Uterus (tissue), 4 donors: ENCODE measurements around the gene THAP2. TPM values are rescaled to one million over a fixed set of nuclear protein-coding genes. Genes with fewer than 3 reads are reported as not detected.

Experiments
- DNase-seq, 2 donors: peaks; one replicate each; pipeline ENCODE4 v3.0.0-alpha.2; 2019 to 2020
- H3K27ac ChIP-seq, 2 donors: fragments of 200-600 bp; sonication (generic); 1 replicate in 1 of 2; 2 replicates in 1 of 2; pipeline ENCODE4 v1.5.1; 2016 to 2018
- H3K27me3 ChIP-seq, 2 donors: fragments of 200-600 bp; sonication (generic); one replicate each; pipeline ENCODE4 v1.5.1; 2018 to 2019; ENCODE audit warnings: control low read depth in 1 of 2
- H3K36me3 ChIP-seq, 2 donors: fragments of 200-600 bp; sonication (generic); one replicate each; pipeline ENCODE4 v1.5.1; 2019; ENCODE audit warnings: control low read depth in 1 of 2
- H3K4me1 ChIP-seq, 2 donors: fragments of 200-600 bp; sonication (generic); one replicate each; pipeline ENCODE4 v1.5.1; 2018 to 2019; ENCODE audit warnings: control low read depth in 1 of 2
- H3K4me3 ChIP-seq, 2 donors: fragments of 200-600 bp; sonication (generic); 1 replicate in 1 of 2; 2 replicates in 1 of 2; pipeline ENCODE4 v1.5.1; 2018 to 2019; ENCODE audit warnings: mild to moderate bottlenecking in 1 of 2
- H3K9me3 ChIP-seq, 2 donors: fragments of 200-600 bp; sonication (generic); one replicate each; pipeline ENCODE4 v1.5.1; 2019; ENCODE audit warnings: control low read depth in 1 of 2
- CTCF ChIP-seq, 4 experiments: fragments of 200-600 bp in 2 of 4; fragments of 450-650 bp in 2 of 4; sonication (generic) in 2 of 4; IDR thresholded peaks; one replicate each; pipeline ENCODE4 v1.5.1; 2016 to 2019; ENCODE audit warnings: antibody characterized with exemption in 4 of 4, mild to moderate bottlenecking in 2 of 4, moderate library complexity in 1 of 4
- POLR2A ChIP-seq, 2 donors: fragments of 450-650 bp; IDR thresholded peaks; one replicate each; pipeline ENCODE4 v1.6.1; 2016; ENCODE audit warnings: antibody characterized with exemption in 2 of 2, mild to moderate bottlenecking in 1 of 2, moderate library complexity in 1 of 2
- intact Hi-C: fragments of 100-400 bp; cut with DNase I; formaldehyde crosslinking; loops from one replicate; pipeline ENCODE4 v1.15.1; 2023; ENCODE audit warnings: low total_unique reads
- total RNA-seq, 4 donors: library from RNA; depleted of rRNA in 3 of 4; stranded (reverse); fragments of >200 nt in 3 of 4; gene quantifications; one replicate each; pipeline versions ENCODE4 v1.1.0 to v1.2.4, GENCODE V29; 2014 to 2023
- donor health status: DM: yes; HTN: yes; CAD: no.

THAP2 gene
- total RNA-seq, 4 donors from 2014 or later: 0.88 to 12.8 (median 5.4) TPM

DNA sequence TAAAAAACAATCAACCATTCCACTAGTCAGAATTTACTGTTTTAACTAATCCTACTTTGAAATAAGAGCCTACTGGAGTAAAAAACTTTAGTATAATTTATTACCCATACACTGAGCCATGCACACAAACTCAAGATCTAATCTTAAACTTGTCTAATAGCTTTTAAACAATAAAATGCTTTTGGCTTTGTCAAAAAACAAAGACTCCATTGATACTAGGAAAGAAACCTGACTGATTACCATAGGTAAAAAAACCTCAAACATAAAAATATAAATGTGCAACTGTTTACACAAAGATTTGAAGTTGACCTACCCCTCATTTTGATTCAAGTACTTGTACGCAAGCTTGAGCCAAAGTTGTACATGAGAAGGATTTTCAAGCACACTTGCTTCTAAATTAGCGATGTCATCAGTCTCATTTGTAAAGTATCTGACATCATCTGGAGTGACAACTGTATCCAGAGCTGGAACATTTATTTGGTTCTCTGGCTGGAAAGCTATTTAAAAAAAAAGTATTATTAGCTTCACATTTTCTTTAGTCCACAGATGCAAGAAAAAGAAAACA is 36.6 kb upstream of the THAP2 start:
- no peaks in the 10 kb centered on the region for H3K9me3 ChIP-seq
- TF ChIP-seq CTCF (IDR thresholded peaks at IDR 0.05): no peak
- no peak for TF ChIP-seq POLR2A (IDR thresholded peaks at IDR 0.05)
- H3K27me3 ChIP-seq: no peaks in the 10 kb centered on the region
- no peaks in the 10 kb centered on the region for H3K4me1 ChIP-seq
- DNase-seq: no peak
- no peak overlapping the region for H3K4me3 ChIP-seq
- H3K27ac ChIP-seq: no peak overlapping the region
- intact Hi-C loops: no loop called here
- no peaks in the 10 kb centered on the region for H3K36me3 ChIP-seq

DNA sequence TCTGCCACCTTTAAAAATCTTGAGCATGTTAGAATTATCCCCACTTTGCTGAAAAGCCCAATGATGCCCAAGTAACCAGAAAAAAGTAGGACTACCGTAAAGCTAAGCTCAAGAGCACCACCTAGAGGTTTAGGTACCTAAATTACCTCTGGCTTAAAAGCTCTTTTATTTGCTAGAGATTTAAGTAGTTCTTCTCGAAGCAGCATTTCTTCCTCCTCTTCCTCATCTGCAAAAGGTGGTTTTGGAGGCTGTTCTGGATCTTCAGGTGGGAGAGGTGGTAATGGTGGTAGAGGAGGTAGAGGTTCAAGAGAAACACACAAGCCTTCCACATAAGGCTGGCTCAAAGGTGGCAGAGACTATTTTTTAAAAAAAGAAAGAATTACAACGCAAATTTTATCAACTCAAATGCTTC is 27.4 kb upstream of the THAP2 start:
- TF ChIP-seq POLR2A (IDR thresholded peaks at IDR 0.05): no peak
- TF ChIP-seq CTCF (IDR thresholded peaks at IDR 0.05): peak; percentile 42 to 63 (median 48)
- Histone ChIP-seq H3K27me3 (no peaks in the 10 kb centered on the region), H3K27ac (no peak overlapping the region), H3K4me3 (no peak overlapping the region), H3K9me3 (no peaks in the 10 kb centered on the region), H3K4me1 (no peaks in the 10 kb centered on the region), H3K36me3 (no peaks in the 10 kb centered on the region)
- intact Hi-C loops: no loop called here
- DNase-seq: no peak

DNA sequence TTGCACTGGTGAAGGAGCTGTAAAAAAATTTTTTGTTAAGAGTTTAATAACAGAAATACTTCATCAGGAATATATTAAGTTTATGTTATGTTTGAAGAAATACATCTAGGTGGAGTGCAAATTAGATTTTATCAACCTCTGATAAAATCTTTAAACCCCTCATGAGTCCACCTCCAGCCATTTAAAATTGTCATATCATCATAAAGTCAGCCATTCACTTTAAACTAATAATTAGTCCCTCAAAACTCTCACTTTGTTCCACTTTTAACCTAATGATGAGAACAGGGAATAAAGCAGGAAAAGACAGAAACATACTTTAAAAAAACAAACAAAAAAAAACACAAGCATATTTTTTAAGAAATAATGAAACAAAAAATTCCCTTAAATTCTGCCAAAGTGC is 25.6 kb upstream of the THAP2 start:
- TF ChIP-seq CTCF (IDR thresholded peaks at IDR 0.05) (no peak), POLR2A (IDR thresholded peaks at IDR 0.05) (no peak)
- intact Hi-C loops: no loop called here
- no peak for DNase-seq
- Histone ChIP-seq H3K9me3 (no peaks in the 10 kb centered on the region), H3K27me3 (no peaks in the 10 kb centered on the region), H3K36me3 (no peaks in the 10 kb centered on the region), H3K4me3 (no peak overlapping the region), H3K4me1 (no peaks in the 10 kb centered on the region), H3K27ac (no peak overlapping the region)

DNA sequence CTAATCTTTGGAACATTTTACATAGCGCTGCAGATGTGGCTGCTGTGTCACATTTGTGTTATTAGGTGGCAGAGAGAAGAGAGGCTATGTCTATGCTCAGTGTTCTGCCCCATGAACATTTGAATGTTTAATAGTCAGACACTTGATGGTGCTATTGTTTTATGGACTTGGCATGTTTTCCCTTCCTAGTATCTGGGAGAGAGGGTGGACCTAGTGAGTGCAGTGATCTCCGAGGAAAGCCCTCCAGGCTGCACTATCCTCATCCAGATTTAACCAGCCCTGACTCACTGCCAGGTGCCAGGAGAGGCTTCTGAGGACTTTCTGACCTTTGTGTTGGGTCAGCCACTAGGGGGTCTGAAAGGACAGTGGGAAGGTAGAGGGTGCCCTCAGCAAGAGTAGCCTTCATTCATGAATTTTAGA is 24.8 kb upstream of the THAP2 start:
- Histone ChIP-seq H3K36me3 (no peaks in the 10 kb centered on the region), H3K27me3 (no peaks in the 10 kb centered on the region), H3K27ac (no peak overlapping the region), H3K9me3 (no peaks in the 10 kb centered on the region), H3K4me1 (no peaks in the 10 kb centered on the region), H3K4me3 (no peak overlapping the region)
- DNase-seq: no peak
- TF ChIP-seq CTCF (IDR thresholded peaks at IDR 0.05) (no peak), POLR2A (IDR thresholded peaks at IDR 0.05) (no peak)
- intact Hi-C loops: no loop called here

GRCh38 chr12:71640316-71640715 is 23.8 kb upstream of the THAP2 start:
- TF ChIP-seq CTCF (IDR thresholded peaks at IDR 0.05) (no peak), POLR2A (IDR thresholded peaks at IDR 0.05) (no peak)
- no peak for DNase-seq
- H3K36me3 ChIP-seq: no peaks in the 10 kb centered on the region

More at GRCh38 chr12:71640316-71640715, 23.8 kb upstream of the THAP2 start:
- Histone ChIP-seq H3K9me3 (no peaks in the 10 kb centered on the region), H3K4me3 (no peak overlapping the region), H3K4me1 (no peaks in the 10 kb centered on the region), H3K27me3 (no peaks in the 10 kb centered on the region), H3K27ac (no peak overlapping the region)
- intact Hi-C loops: no loop called here
